Progenitor cell of endocrine pancreas (in vitro differentiated cells): Measurements from ENCODE around the gene SECISBP2. TPM values are rescaled to one million over a fixed set of nuclear protein-coding genes. Genes with fewer than 3 reads are reported as not detected.

Source experiments
- DNase-seq: peaks from one replicate; pipeline ENCODE4 v3.0.0; 2021; ENCODE audit warnings: low spot score; ENCODE audit not compliant: unreplicated experiment
- H3K27ac Mint-ChIP-seq: 2 replicates; pipeline ENCODE4 v1.8.0; 2021; ENCODE audit warnings: mild to moderate bottlenecking, moderate library complexity, mixed read lengths
- H3K27me3 Mint-ChIP-seq: 2 replicates; pipeline ENCODE4 v1.8.0; 2021; ENCODE audit warnings: mixed read lengths
- H3K36me3 Mint-ChIP-seq: 2 replicates; pipeline ENCODE4 v1.8.0; 2022; ENCODE audit warnings: mixed read lengths; ENCODE audit not compliant: insufficient read depth
- H3K4me1 Mint-ChIP-seq: 2 replicates; pipeline ENCODE4 v1.8.0; 2021; ENCODE audit warnings: low read depth, mixed read lengths
- H3K4me3 Mint-ChIP-seq: 2 replicates; pipeline ENCODE4 v1.8.0; 2021; ENCODE audit warnings: low read depth, mild to moderate bottlenecking, moderate library complexity, mixed read lengths
- H3K9me3 Mint-ChIP-seq: 2 replicates; pipeline ENCODE4 v1.8.0; 2021; ENCODE audit warnings: low read depth, mixed read lengths
- CTCF ChIP-seq: fragments of 200-600 bp; sonication (generic); IDR thresholded peaks from one replicate; pipeline ENCODE4 v1.5.0; 2021; ENCODE audit warnings: antibody characterized with exemption, mild to moderate bottlenecking; ENCODE audit not compliant: unreplicated experiment
- total RNA-seq: library from RNA; stranded (reverse); gene quantifications from 2 replicates; pipeline ENCODE4 v1.2.1, GENCODE V29; 2021

The SECISBP2 gene
- total RNA-seq, 1 donor from 2014 or later, result 73.5 TPM

GRCh38 chr9:89329917-89330316, 11.6 kb downstream of the SECISBP2 start:
- H3K36me3 Mint-ChIP-seq, result peaks cover 24% of the 10 kb centered on the region
- TF ChIP-seq CTCF, result no peak
- H3K27me3 Mint-ChIP-seq, result no peaks in the 10 kb centered on the region
- H3K27ac Mint-ChIP-seq, result no peak overlapping the region
- DNase-seq, result no peak
- H3K4me1 Mint-ChIP-seq, result peaks cover 2% of the 10 kb centered on the region
- H3K4me3 Mint-ChIP-seq, result no peak overlapping the region
- H3K9me3 Mint-ChIP-seq, result no peaks in the 10 kb centered on the region

GRCh38 chr9:89330513-89330912, 12.2 kb downstream of the SECISBP2 start:
- no peak overlapping the region for H3K4me3 Mint-ChIP-seq
- H3K27ac Mint-ChIP-seq, result no peak overlapping the region
- no peaks in the 10 kb centered on the region for H3K9me3 Mint-ChIP-seq
- H3K4me1 Mint-ChIP-seq, result no peaks in the 10 kb centered on the region
- peaks cover 24% of the 10 kb centered on the region for H3K36me3 Mint-ChIP-seq
- no peaks in the 10 kb centered on the region for H3K27me3 Mint-ChIP-seq
- TF ChIP-seq CTCF, result no peak
- DNase-seq, result no peak

- H3K27ac Mint-ChIP-seq, result no peak overlapping the region
- H3K36me3 Mint-ChIP-seq, result peaks cover 52% of the 10 kb centered on the region
- H3K4me1 Mint-ChIP-seq, result no peaks in the 10 kb centered on the region
- no peaks in the 10 kb centered on the region for H3K9me3 Mint-ChIP-seq
- no peaks in the 10 kb centered on the region for H3K27me3 Mint-ChIP-seq
- no peak for TF ChIP-seq CTCF
- DNase-seq, result no peak
- H3K4me3 Mint-ChIP-seq, result no peak overlapping the region
Observed at GRCh38 chr9:89339807-89340206, 21.5 kb downstream of the SECISBP2 start.

- TF ChIP-seq CTCF, result no peak
- no peak overlapping the region for H3K27ac Mint-ChIP-seq
- no peaks in the 10 kb centered on the region for H3K27me3 Mint-ChIP-seq
- H3K36me3 Mint-ChIP-seq, result peaks cover 50% of the 10 kb centered on the region
- DNase-seq, result no peak
- H3K4me3 Mint-ChIP-seq, result no peak overlapping the region
- no peaks in the 10 kb centered on the region for H3K9me3 Mint-ChIP-seq
- H3K4me1 Mint-ChIP-seq, result no peaks in the 10 kb centered on the region
Observed at GRCh38 chr9:89340332-89340731, 22.0 kb downstream of the SECISBP2 start.

GRCh38 chr9:89342213-89342612, 23.9 kb downstream of the SECISBP2 start:
- H3K27me3 Mint-ChIP-seq, result no peaks in the 10 kb centered on the region
- DNase-seq, result no peak
- H3K4me1 Mint-ChIP-seq, result no peaks in the 10 kb centered on the region
- no peak overlapping the region for H3K27ac Mint-ChIP-seq
- H3K36me3 Mint-ChIP-seq, result peaks cover 54% of the 10 kb centered on the region
- H3K9me3 Mint-ChIP-seq, result no peaks in the 10 kb centered on the region
- TF ChIP-seq CTCF, result no peak
- no peak overlapping the region for H3K4me3 Mint-ChIP-seq
